Liver (tissue), 9 donors: ENCODE data around the gene TTLL13. TPM values are rescaled to one million over a fixed set of nuclear protein-coding genes. Genes with fewer than 3 reads are reported as not detected.

ENCODE experiments used
- DNase-seq: peaks from one replicate; pipeline ENCODE4 v3.0.0-alpha.2; 2017; ENCODE audit warnings: low spot score
- H3K27ac ChIP-seq, 2 donors: one replicate each; pipeline ENCODE4 v1.7.0; 2013; ENCODE audit warnings: inconsistent platforms in 2 of 2, low read length in 2 of 2, control low read depth in 1 of 2, low read depth in 1 of 2, mild to moderate bottlenecking in 1 of 2
- H3K27me3 ChIP-seq, 4 donors: one replicate each; pipeline versions ENCODE4 v1.6.1 to v1.7.0; 2013; ENCODE audit warnings: low read length in 3 of 4, inconsistent platforms in 1 of 4, mild to moderate bottlenecking in 1 of 4, moderate library complexity in 1 of 4; ENCODE audit not compliant: control insufficient read depth in 4 of 4, insufficient read depth in 4 of 4
- H3K36me3 ChIP-seq, 4 donors: one replicate each; pipeline versions ENCODE4 v1.6.1 to v1.7.0; 2013; ENCODE audit warnings: low read length in 3 of 4, mild to moderate bottlenecking in 3 of 4, low read depth in 1 of 4, moderate library complexity in 1 of 4; ENCODE audit not compliant: control insufficient read depth in 4 of 4, insufficient read depth in 3 of 4
- H3K4me1 ChIP-seq, 4 donors: one replicate each; pipeline versions ENCODE4 v1.6.1 to v1.7.0; 2013; ENCODE audit warnings: low read length in 3 of 4, mild to moderate bottlenecking in 3 of 4, moderate library complexity in 1 of 4; ENCODE audit not compliant: control insufficient read depth in 4 of 4, insufficient read depth in 4 of 4
- H3K4me3 ChIP-seq, 3 donors: one replicate each; pipeline versions ENCODE4 v1.6.1 to v1.7.0; 2013; ENCODE audit warnings: low read length in 3 of 3, control low read depth in 1 of 3, low read depth in 1 of 3, mild to moderate bottlenecking in 1 of 3
- H3K9ac ChIP-seq, 2 donors: one replicate each; pipeline ENCODE4 v1.7.0; 2013; ENCODE audit warnings: low read length in 2 of 2, mild to moderate bottlenecking in 2 of 2, moderate library complexity in 2 of 2, control low read depth in 1 of 2, low read depth in 1 of 2
- H3K9me3 ChIP-seq, 4 donors: one replicate each; pipeline versions ENCODE4 v1.6.1 to v1.7.0; 2013; ENCODE audit warnings: low read length in 3 of 4; ENCODE audit not compliant: control insufficient read depth in 4 of 4
- EGR1 ChIP-seq, 2 donors: IDR thresholded peaks; 2 replicates each; pipeline ENCODE4 v1.6.1; 2016 to 2018; ENCODE audit warnings: antibody characterized with exemption in 2 of 2, low read depth in 2 of 2
- FOXA2 ChIP-seq: IDR thresholded peaks from 2 replicates; pipeline ENCODE4 v1.6.1; 2016; ENCODE audit warnings: antibody characterized with exemption
- GABPA ChIP-seq, 2 donors: IDR thresholded peaks in 1 of 2; conservative IDR thresholded peaks in 1 of 2; 2 replicates each; pipeline ENCODE4 v1.6.1; 2016; ENCODE audit warnings: antibody characterized with exemption in 2 of 2, mild to moderate bottlenecking in 1 of 2, moderate library complexity in 1 of 2
- HNF4A ChIP-seq, 2 donors: conservative IDR thresholded peaks; 2 replicates each; pipeline ENCODE4 v1.6.1; 2016; ENCODE audit warnings: antibody characterized with exemption in 2 of 2, mild to moderate bottlenecking in 2 of 2
- JUND ChIP-seq, 2 donors: IDR thresholded peaks; 2 replicates each; pipeline ENCODE4 v1.6.1; 2016; ENCODE audit warnings: antibody characterized with exemption in 2 of 2
- RXRA ChIP-seq, 2 donors: IDR thresholded peaks; 2 replicates each; pipeline ENCODE4 v1.6.1; 2017 to 2018; ENCODE audit warnings: antibody characterized with exemption in 2 of 2, mild to moderate bottlenecking in 1 of 2
- SP1 ChIP-seq: IDR thresholded peaks from 2 replicates; pipeline ENCODE4 v1.6.1; 2018; ENCODE audit warnings: antibody characterized with exemption, mild to moderate bottlenecking
- TAF1 ChIP-seq: conservative IDR thresholded peaks from 2 replicates; pipeline ENCODE4 v1.6.1; 2016; ENCODE audit warnings: antibody characterized with exemption, mild to moderate bottlenecking
- YY1 ChIP-seq: IDR thresholded peaks from 2 replicates; pipeline ENCODE4 v1.6.1; 2016; ENCODE audit warnings: antibody characterized with exemption, mild to moderate bottlenecking
- WGBS: extraction: QIAGEN DNeasy Blood & Tissue Kit; methylation state at CpG from one replicate; pipeline ENCODE4 v1.1.7; 2013; 5-methylcytosine and 5-hydroxymethylcytosine counted together
- polyA plus RNA-seq, 2 donors: library from polyadenylated mRNA; stranded (reverse) in 1 of 2; unstranded in 1 of 2; fragments of 200-250 nt in 1 of 2; fragments of >200 nt in 1 of 2; fragmentation: Nextera tagmentation in 1 of 2; extraction: Ambion mirVana in 1 of 2; gene quantifications; one replicate each; pipeline versions ENCODE4 v1.2.1 to v1.2.3, GENCODE V29; 2013 to 2015
- total RNA-seq, 2 donors: library from RNA; depleted of rRNA; stranded (reverse); fragments of >200 nt; gene quantifications; one replicate each; pipeline ENCODE4 v1.2.3, GENCODE V29; 2014
- TF ChIP-seq, protein P1 (sequence below): IDR thresholded peaks from 2 replicates; pipeline ENCODE4 v1.6.1; 2016; ENCODE audit warnings: antibody characterized with exemption
- TF ChIP-seq, protein P2 (sequence below): IDR thresholded peaks from 2 replicates; pipeline ENCODE4 v1.6.1; 2016; ENCODE audit warnings: antibody characterized with exemption, mild to moderate bottlenecking
- TF ChIP-seq, protein P3 (sequence below): IDR thresholded peaks from 2 replicates; pipeline ENCODE4 v1.6.1; 2016; ENCODE audit warnings: antibody characterized with exemption
- TF ChIP-seq, protein P4 (sequence below): fragments of 150-350 bp; IDR thresholded peaks from 2 replicates; pipeline ENCODE4 v1.5.1; 2017; ENCODE audit warnings: improper control_type of control experiment, low read depth, low read length; ENCODE audit not compliant: missing input control
- donor health status: healthy.
- donor health status: healthy.
- donor health status: healthy.
- donor health status: healthy.
- donor health status: healthy.

The TTLL13 gene
- total and polyA plus RNA-seq, 4 donors = 0.08 to 0.17 TPM; not detected in 2

DNA sequence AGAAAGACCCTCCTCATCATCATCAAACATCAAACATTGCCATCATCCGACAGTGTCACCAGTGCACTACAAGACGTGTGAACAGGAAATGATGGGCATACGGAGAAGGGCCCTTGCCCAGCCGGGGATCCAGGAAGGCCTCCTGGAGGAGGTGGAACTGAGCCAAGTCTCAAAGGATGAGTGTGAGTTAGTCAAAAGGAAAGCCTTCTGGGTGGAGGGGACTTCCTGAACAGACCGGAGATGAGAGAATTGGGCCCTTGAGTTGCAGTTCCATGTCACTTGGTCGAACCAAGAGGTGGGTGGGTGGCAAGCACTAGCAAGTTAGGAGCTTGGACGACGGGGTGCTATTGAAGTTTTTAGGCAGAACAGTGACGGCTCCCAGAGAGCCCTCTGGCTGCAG is 39.8 kb upstream of the TTLL13 start:
- TF ChIP-seq, protein P1, sequence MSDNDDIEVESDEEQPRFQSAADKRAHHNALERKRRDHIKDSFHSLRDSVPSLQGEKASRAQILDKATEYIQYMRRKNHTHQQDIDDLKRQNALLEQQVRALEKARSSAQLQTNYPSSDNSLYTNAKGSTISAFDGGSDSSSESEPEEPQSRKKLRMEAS = no peak
- no peak for TF ChIP-seq YY1
- TF ChIP-seq, protein P2, sequence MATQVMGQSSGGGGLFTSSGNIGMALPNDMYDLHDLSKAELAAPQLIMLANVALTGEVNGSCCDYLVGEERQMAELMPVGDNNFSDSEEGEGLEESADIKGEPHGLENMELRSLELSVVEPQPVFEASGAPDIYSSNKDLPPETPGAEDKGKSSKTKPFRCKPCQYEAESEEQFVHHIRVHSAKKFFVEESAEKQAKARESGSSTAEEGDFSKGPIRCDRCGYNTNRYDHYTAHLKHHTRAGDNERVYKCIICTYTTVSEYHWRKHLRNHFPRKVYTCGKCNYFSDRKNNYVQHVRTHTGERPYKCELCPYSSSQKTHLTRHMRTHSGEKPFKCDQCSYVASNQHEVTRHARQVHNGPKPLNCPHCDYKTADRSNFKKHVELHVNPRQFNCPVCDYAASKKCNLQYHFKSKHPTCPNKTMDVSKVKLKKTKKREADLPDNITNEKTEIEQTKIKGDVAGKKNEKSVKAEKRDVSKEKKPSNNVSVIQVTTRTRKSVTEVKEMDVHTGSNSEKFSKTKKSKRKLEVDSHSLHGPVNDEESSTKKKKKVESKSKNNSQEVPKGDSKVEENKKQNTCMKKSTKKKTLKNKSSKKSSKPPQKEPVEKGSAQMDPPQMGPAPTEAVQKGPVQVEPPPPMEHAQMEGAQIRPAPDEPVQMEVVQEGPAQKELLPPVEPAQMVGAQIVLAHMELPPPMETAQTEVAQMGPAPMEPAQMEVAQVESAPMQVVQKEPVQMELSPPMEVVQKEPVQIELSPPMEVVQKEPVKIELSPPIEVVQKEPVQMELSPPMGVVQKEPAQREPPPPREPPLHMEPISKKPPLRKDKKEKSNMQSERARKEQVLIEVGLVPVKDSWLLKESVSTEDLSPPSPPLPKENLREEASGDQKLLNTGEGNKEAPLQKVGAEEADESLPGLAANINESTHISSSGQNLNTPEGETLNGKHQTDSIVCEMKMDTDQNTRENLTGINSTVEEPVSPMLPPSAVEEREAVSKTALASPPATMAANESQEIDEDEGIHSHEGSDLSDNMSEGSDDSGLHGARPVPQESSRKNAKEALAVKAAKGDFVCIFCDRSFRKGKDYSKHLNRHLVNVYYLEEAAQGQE = no peak
- TF ChIP-seq FOXA2 = no peak
- no peak for TF ChIP-seq RXRA (IDR thresholded peaks at IDR 0.05)
- TF ChIP-seq, protein P3, sequence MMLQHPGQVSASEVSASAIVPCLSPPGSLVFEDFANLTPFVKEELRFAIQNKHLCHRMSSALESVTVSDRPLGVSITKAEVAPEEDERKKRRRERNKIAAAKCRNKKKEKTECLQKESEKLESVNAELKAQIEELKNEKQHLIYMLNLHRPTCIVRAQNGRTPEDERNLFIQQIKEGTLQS = no peak
- peaks cover 10 to 58% (median 43%) of the 10 kb centered on the region in 4 donors for H3K4me1 ChIP-seq
- WGBS = 77% methylated on average over 9 of the region's 9 CpGs
- no peaks in the 10 kb centered on the region for H3K27me3 ChIP-seq
- H3K27ac ChIP-seq = no peak overlapping the region
- DNase-seq = no peak
- H3K4me3 ChIP-seq = no peak overlapping the region
- H3K9me3 ChIP-seq = no peaks in the 10 kb centered on the region
- no peak overlapping the region for H3K9ac ChIP-seq
- H3K36me3 ChIP-seq = peaks cover 0 to 15% (median 0%) of the 10 kb centered on the region in 4 donors

DNA sequence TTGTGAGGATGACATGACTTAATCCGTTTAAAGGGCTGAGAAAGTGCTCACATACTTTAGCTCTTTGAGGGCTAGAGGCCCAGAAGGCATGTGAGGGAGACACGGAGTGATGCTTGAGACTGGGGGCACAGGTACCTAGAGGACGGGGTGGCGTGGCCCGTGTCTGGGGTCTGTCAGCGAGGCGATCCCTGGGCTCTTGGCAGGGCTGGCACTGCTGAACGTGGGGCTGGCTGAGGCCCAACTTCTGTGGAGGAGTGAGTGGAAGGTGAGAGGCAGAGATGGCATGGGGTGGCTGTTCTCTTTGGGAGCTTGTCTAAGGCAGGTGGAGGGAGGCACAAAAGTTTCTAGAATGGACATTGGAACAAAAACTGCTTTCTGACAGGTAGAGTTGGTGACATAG is 38.8 kb upstream of the TTLL13 start:
- Histone ChIP-seq H3K27me3 (no peaks in the 10 kb centered on the region), H3K27ac (peak overlapping the region; percentile 48 to 61), H3K9me3 (no peaks in the 10 kb centered on the region), H3K36me3 (peaks cover 0 to 14% (median 0%) of the 10 kb centered on the region in 4 donors), H3K4me1 (peaks cover 7 to 53% (median 39%) of the 10 kb centered on the region in 4 donors), H3K4me3 (no peak overlapping the region), H3K9ac (peak overlapping the region in 1 of 2 donors; percentile 36)
- TF ChIP-seq HNF4A (conservative IDR thresholded peaks at IDR 0.05) = no peak
- no peak for TF ChIP-seq YY1
- no peak for TF ChIP-seq JUND (IDR thresholded peaks at IDR 0.05)
- no peak for TF ChIP-seq EGR1 (IDR thresholded peaks at IDR 0.05; ENCODE audit: low read depth in 2 of 2)
- no peak for TF ChIP-seq GABPA (IDR thresholded peaks at IDR 0.05 in 1 of 2, conservative IDR thresholded peaks at IDR 0.05 in 1 of 2)
- TF ChIP-seq FOXA2 = no peak
- TF ChIP-seq, protein P4, sequence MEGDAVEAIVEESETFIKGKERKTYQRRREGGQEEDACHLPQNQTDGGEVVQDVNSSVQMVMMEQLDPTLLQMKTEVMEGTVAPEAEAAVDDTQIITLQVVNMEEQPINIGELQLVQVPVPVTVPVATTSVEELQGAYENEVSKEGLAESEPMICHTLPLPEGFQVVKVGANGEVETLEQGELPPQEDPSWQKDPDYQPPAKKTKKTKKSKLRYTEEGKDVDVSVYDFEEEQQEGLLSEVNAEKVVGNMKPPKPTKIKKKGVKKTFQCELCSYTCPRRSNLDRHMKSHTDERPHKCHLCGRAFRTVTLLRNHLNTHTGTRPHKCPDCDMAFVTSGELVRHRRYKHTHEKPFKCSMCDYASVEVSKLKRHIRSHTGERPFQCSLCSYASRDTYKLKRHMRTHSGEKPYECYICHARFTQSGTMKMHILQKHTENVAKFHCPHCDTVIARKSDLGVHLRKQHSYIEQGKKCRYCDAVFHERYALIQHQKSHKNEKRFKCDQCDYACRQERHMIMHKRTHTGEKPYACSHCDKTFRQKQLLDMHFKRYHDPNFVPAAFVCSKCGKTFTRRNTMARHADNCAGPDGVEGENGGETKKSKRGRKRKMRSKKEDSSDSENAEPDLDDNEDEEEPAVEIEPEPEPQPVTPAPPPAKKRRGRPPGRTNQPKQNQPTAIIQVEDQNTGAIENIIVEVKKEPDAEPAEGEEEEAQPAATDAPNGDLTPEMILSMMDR = no peak
- TF ChIP-seq, protein P1 = no peak
- TF ChIP-seq SP1 = no peak
- no peak for TF ChIP-seq TAF1
- WGBS = 80% methylated on average over 8 of the region's 8 CpGs
- no peak for DNase-seq
